Stimulated activated CD8-positive, alpha-beta memory T cell treated with anti-CD3 and anti-CD28 coated beads, Interleukin-4, amount 100 ng/mL, for 48 hours (primary cell): Measurements from ENCODE around the gene CSNK1G3.
"Not testable (repeated sequence)": the region's sequence is repeated elsewhere in the genome, so short reads cannot be mapped to it uniquely, and the experiment has no call there.

Experiments
- DNase-seq: peaks from one replicate; pipeline ENCODE4 v3.0.0-alpha.2; 2020

Gene CSNK1G3

DNA sequence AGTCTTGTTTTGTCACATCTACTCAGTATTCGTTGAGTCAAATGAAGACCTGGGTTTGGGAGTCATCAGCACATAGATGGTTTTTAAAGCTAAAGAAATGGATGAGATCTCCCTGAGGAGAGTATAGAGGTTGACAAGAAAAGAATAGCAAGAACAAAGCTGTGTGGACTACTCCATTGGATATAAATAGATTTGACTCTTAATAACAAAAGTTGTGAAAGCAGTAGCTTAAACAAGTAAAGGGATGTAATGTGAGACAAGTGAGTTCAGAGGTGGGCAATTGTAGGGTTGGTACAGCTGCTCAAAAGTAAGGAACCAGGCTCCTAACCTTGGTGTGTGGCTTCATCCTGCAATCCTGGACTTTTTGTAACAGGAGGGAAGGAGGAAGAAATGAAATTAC, 49.3 kb downstream of the CSNK1G3 start:
- DNase-seq: no peak

DNA sequence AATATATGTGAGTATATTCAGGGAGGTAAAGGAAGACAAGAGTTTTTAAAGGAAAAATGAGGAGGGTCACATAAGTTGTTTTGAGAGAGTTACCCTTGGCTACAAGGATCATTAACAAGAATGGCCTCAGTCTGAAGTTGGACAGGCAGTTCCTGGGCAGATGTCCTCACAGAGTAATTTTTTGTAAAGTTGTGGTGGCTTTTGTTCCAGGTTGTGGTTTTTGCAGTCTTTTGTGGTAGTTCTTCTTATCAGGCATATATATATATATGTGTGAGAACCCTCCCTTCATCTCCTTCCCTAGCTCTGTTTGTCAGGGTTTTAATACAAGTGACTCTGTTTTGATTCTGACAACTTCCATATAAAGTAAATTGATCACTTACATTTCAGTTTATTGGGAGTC, 60.0 kb downstream of the CSNK1G3 start:
- no peak for DNase-seq

DNA sequence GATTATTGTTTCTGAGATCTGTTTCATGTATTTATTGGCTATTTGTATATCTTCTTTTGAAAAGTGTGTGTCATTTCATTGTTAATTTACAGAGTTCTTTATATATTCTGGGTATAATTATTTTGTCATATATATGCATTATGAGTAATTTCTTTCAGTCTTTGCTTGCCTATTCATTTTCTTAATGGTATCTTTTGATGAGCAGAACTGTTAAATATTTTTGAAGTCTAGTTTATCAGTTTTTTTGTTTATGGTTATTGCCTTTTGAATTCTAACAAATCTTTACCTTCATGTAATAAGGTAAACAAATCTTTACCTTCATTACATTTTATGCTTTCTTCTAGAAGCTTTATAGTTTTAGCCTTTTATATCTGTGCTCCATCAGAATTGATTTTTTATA, 66.4 kb downstream of the CSNK1G3 start:
- DNase-seq: no peak

DNA sequence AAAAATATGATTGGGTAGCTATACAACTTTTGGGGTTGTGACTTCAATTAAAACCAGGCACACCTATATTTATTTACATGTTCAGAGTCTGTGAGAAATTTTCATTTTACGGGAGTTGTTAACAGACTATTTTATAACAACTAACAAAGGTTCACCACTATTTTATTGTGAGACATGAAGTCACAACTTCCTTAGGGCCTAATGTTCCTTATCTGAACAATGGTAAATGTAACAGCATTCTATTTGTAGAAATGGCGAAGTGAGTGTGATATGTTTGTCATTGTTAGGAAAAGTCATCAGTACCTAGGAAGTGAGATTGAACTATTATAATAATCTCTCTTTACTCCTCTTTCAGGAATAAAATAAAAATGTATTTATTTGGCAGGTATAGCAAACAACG, 67.4 kb downstream of the CSNK1G3 start:
- no peak for DNase-seq

DNA sequence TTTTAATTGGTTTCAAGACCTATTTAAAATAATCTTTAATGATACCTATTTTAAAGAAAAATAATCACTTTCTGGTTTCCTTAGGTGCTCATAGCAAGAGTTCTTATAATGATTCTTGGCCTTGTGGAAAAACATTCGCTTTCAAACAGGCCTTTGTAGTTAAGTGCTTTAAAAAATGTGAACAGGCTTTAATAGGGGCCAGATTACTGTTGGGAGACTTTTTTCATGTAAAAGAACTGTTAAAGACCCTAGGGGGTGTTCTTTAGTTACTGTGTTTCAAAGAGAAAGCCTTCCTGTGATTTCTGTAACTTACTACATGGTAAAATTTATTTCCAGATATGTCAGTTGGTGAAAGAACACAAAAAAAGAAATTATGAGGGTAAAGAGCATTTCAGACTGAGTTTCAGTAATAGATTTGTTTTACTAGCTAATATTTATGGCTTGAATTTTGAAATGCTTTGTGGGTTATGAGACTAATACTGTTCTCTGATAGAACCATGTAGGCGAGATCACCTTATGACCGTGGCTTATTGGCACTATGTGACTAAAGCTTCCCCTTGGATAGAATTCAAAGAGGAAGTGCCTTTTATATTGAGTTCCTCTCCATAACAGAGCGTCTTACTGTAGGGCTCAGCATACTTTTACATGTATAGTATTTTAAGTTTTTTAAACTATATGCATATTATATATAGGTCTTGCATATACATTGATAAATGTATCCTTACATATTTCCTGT, 70.7 kb downstream of the CSNK1G3 start:
- DNase-seq: no peak

DNA sequence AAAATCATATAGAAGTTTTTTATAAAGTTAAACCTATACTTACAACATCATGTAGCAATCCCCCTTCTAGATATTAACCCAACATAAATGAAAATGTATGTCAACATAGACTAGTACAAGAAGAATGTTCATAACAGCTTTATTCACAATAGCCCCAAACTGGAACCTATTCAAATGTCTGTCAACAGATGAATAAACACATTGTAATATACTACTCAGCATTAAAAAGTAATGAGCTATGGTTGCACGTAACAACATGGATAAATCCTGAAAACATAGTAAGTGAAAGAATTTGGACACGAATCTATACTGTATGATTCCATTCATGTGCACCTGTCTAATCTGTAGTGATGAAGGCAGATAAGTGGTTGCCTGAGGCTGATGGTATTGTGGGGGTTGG, 73.9 kb downstream of the CSNK1G3 start:
- DNase-seq: no peak

DNA sequence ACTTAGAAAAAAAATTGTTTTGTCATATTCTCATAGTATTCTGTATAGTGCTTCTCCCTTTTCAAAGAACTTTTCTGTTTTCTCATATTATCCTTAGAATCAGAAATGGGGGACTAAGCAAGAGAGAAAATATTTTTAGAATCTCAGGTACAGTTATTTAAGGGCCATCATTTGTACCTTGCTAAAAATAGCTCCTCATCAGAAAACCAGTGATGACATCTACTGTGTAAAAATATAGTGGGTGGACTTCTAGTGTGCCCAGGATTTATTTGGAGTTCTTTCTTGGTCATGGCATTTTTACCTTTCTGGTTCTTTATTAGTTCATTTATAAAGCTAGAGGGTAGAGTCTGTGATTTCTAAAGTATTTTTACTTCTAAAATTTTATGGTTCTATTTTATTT, 82.5 kb downstream of the CSNK1G3 start:
- DNase-seq: no peak

DNA sequence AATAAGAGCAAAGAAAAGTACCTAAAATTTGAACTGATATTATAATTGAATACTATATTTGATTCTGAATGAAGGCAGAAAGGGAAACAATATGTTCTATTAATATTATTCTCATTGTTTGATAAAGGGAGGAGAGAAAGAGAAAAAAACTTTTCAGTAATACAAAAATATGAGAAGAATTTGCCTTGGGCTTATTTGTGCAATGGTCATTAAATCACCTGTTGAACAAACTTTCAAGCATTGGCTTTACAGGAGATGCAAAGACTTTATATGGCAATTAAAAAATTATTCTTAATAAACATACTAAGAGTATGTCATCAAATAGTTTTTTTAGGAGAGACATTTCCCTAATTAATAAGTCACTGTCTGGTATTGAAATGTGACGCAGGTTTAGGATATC, 85.0 kb downstream of the CSNK1G3 start:
- DNase-seq: no peak

DNA sequence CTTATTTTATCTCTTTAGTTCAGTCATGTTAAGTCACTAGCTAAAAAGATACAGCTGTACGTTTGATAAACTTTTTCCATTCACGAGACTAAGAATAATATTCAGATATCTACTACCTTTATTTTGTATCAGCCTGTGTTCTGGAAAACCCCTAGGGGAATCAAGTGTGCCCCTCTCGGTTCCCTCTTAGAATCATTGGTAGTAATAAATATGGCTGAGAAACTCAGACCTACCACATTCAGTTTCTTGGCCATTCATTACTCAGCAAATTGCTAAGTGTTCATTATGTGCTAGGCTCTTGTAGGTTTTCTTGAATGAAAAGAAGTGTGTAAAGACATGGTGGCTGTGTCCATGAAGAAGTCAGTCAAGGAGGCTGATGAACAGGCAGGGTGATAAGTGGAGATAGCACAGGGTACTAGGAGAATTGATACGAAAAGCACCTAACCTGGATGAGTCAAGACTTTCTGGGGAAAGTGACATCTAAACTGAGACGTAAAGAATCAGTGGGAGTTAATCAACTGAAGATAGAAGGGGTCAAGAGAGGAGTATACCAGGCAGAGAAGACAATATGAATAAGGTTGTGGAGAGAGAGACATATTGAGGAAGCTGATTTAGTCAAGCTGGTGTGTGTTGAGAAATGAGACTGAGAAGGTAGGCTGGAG, 86.2 kb downstream of the CSNK1G3 start:
- DNase-seq: no peak

DNA sequence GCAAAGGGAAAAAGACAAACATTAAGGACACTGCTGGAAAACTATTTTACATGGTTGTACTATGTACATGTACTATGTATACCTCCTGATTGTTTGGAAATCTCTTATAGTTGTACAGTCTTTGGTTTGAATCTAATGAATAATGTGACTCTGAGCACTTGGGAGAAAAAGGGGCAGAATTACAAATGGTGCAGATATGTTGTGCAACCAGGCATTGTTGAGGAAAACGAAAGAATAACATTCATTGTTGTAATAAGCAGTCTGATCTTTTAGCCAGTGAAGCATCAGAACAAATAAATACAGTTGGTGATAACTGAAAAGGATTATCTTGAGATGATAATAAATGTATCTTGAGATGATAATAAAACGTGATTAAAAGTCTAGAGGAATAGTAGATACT, 87.2 kb downstream of the CSNK1G3 start:
- DNase-seq: no peak

DNA sequence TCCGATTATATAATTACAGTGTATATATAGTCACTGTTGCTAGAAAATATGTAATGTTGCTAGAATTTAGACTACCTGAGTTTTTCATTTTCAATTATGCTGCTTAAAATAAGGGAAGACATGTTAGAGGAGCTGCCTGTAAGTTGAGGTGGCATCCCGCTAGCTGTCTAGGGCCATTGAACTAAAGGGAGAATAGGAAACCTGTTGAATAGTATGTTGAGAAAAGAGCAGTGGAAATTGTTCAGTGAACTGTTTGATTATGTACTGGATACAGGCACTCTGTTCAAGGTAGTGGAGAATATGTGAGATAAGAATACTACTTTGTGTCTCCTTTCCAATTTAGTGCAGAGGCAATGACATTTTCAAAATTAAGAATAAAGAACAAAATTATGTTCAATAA, 89.6 kb downstream of the CSNK1G3 start:
- no peak for DNase-seq

DNA sequence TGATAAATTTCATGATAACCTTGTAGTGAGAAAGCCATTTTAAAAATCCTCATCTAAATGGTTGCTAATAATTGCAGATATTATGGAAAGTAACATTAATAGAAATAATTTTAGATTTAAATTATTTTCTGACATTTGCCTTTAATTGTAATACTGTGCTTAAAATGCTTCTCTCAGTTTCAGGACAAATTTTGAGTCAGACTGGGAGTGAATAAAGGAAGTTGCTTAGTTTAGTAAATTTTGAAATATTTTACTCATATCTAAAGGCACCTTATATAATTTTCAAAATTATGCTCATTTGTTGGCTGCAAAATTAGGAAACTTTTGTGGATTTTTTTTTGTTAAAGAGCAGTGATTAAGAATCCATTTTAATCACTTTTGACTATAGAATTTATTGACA, 93.8 kb downstream of the CSNK1G3 start:
- DNase-seq: no peak

DNA sequence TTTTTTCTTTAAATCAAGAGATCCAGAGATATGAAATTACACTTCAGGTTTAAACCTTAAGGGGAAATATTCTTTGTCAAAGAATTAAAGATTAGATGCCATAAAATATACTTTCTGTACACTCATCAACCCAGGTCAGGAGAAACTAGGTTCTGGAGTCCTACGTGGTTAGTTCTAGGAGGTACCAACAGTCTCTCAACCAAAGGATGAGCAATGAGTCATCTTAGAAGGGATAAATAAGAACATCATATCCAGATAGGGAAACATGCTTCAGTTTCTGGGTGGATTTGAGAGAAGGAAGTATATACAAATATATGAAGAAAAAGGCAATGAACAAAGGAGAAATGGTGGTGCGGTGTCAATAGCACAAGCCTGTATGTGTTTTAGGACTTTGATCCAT, 98.2 kb downstream of the CSNK1G3 start:
- DNase-seq: no peak

DNA sequence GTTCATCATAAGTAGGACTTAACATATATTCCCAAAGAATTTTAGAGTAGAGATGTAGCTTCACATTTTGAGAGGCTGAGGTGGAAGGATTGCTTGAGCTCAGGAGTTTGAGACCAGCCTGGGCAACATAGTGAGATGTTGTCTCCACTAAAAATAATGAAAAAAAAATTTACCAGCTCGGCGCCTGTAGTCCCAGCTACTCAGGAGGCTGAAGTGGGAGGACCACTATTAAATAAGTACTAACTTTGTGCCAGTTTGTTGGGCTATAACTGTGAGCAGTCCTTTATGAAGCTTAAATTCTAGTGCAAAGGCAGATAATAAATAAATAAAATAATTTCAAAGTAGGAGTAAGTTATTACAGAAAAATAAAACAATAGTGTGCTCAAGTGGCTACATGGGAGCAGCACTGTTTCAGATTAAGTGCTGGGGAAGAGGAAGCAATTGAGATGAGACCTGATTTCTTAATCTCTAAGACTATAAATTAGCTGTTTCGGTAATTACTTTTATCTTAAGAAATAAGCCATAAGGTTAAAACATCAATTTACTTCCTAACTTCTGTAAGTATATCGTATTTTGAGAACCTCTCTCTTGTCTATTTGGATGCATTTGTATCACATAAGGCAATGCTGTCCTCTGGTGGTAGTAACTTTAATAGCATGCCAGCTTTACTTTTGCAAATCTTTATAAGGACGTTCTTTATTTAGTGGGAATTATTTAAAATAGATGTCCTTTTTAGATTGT, 98.9 kb downstream of the CSNK1G3 start:
- no peak for DNase-seq

DNA sequence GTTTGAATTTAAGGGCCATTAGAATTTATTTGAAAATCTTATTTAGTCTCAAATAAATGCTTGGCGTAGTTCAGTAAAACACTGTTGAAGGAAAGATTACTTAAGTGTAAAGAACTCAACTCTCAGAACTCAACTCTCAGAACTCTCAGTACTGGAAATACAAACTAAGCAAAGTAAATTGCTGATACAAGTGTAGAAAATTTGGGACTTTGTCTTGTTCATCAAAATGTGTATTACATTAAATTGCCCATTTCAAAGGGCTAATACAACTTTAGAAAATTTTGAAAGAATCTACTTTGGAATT, 99.4 kb downstream of the CSNK1G3 start:
- no peak for DNase-seq

DNA sequence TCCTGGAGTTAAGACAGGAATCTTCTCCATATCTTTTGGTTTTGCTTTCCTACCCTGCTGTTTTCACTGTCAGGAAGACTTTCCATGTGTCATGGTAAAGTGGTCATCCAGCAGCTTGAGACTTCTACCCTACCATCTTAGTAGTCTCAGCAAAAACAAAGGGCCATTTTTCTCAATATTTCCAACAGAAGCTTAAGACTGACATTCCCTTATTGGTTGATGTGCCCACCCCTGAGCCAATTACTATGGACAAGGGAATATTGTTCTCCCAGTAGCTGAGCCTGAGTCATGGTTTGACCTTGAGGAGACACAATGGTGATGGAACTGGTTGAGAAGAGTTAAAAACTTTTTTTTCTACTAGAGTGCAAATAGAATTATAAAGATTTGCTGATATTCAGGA, 105.6 kb downstream of the CSNK1G3 start:
- DNase-seq: no peak

DNA sequence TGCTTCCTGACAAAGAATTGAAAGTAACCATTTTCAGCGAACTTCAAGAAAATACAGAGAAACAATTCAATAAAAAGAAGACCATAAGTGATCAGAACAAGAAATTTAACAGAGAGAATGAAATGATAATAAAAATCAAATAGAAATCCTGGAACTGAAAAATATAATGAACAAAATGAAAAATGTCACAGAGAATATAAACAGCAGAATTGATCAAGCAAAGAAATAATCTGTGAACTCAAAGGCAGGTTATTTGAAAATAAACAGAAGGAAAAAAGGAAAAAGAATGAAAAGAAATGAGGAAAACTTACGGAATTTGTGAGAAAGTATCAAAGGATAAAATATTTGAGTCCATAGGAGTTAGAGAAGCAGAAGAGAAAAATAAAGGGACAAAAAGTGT, 114.1 kb downstream of the CSNK1G3 start:
- DNase-seq: no peak

DNA sequence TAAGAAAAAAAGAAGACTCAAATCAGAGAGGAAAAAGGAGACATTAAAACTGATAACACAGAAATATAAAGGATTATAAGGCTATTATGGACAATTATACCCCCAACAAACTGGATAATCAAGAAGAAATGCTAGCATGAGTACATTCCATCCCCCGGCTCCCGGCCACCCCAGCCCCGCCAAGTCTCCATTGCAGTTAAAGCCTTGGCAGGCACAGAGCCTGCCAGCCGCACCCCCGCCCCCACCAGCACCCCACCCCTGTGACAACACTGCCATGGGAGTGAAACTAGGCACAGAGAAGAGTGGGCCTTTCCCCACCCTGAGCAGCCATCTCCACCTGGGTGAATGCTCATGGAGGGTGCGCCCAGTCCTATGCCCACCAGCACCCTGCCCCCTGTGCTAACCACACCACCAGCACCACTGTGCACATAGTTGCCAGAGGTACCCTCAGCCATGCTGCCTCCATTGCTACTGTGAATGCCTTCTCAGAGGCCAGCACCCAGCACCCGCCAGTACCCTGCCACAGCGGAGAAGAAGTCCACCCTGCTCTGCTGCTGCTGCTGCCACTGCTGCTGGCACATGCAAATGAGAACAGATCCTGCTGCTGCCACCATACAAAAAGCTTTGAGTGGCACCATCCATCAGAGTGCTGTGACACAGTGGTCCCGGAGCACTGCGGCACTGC, 117.0 kb downstream of the CSNK1G3 start:
- no peak for DNase-seq

DNA sequence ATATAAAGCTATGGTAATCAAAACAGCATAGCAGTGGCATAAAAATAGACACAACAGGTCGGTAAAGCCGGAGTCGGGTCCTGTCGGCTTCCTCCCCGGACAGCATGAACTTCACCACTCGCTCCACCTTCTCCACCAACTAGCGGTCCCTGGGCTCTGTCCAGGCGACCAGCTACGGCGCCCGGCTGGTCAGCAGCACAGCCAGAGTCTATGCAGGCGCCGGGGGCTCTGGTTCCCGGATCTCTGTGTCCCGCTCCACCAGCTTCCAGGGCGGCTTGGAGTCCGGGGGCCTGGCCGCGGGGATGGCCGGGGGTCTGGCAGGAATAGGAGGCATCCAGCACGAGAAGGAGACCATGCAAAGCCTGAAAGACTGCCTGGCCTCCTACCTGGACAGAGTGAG, 124.0 kb downstream of the CSNK1G3 start:
- no peak for DNase-seq

DNA sequence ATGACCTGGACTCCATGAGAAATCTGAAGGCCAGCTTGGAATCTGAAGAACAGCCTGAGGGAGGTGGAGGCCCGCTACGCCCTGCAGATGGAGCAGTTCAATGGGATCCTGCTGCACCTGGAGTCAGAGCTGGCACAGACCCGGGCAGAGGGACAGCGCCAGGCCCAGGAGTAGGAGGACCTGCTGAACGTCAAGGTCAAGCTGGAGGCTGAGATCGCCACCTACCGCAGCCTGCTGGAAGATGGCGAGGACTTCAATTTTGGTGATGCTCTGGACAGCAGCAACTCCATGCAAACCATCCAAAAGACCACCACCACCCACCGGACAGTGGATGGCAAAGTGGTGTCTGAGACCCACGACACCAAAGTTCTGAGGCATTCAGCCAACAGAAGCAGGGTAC, 125.1 kb downstream of the CSNK1G3 start:
- DNase-seq: not testable (repeated sequence)

DNA sequence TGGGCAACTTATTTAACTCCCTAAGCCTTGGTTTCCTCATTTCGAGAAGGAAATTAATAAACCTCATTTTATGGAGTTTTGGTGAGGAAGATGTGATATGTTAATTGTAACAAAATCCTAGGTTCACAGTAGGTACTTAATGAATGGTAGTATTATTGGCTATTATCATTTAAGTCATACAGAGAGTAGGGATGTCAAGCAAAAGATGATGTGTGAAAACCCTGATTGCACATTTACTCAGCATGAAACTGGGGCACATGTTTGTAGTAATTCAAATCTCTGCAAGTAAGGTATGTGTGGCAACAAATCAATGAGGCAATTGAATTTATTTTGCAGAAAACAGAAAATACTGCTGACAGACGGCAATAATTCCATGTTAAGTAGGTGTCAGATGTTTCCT, 127.3 kb downstream of the CSNK1G3 start:
- DNase-seq: no peak

DNA sequence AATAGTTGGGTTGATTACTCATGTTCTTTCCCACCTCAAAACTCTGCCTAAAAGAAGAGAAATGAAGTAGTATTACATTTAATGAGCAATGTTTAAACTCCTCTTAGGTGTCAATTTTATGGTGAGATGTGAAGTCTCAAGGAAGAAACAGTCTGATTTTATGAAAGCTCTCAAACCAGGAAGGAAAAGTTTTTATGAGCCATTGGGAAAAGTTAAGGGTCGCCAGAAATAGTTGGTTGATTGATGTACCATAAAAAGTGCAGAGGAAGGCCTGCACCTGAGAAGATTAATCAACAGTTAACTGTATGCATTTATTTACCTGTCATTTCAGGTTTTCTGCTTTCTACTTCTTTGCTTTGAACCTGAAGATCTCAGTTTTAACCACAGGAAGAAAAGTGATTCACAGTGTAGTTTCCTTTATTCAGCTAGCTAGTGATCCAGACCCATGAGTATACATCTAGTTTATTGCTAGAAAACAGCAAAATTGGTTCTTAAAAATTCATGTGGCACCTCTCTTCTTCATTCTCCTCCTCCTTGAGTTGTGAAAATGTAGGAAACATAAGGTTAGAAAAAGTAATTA, 133.1 kb downstream of the CSNK1G3 start:
- no peak for DNase-seq

DNA sequence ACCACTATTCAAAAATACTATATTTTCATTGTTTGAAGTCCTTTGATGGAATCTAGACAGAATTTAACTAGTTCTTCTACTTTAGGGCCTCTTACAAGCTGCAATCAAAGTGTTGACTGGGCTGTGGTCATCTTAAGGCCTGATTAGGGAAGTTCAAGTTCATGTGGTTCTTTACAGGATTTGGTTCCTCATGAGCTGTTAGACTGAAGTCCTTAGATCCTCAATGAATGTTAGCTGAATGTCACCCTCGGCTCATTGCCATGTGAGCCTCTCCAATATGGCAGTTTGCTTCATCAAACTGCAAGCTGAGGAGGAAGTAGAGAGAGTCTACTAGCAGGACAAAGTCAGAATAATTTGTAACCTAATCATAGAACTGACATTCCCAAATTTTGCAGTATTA, 135.1 kb downstream of the CSNK1G3 start:
- no peak for DNase-seq

DNA sequence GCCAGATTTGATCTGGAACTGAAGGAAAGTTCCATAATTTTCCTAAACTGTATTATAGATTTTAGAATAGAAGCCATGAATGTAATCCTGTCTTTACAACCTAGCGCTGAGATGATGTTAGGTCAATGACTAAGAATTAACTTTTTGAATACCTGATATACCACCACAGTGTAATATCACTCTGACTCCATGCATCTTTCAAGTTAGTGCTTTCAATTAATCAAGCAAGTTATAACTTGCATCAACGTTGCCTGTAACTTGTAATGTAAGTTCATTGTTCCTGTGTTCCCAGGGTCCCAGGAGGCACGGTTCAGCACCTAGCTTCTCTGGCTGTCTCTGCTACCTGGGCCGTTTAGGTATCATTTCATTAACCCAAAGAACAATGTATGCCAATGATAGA, 139.3 kb downstream of the CSNK1G3 start:
- DNase-seq: no peak
